Lower leg skin (tissue), 3 donors: ENCODE data around the gene SEC24D.

Experiments
- POLR2A ChIP-seq, 2 donors: fragments of 450-650 bp; IDR thresholded peaks; one replicate each; pipeline ENCODE4 v1.6.1; 2016 to 2017; ENCODE audit warnings: antibody characterized with exemption in 2 of 2, mild to moderate bottlenecking in 1 of 2, moderate library complexity in 1 of 2
- TF ChIP-seq, protein P1 (sequence below), 3 donors: fragments of 450-650 bp; IDR thresholded peaks; one replicate each; pipeline ENCODE4 v1.5.1; 2016; ENCODE audit warnings: antibody characterized with exemption in 3 of 3, mild to moderate bottlenecking in 3 of 3, moderate library complexity in 2 of 3

DNA sequence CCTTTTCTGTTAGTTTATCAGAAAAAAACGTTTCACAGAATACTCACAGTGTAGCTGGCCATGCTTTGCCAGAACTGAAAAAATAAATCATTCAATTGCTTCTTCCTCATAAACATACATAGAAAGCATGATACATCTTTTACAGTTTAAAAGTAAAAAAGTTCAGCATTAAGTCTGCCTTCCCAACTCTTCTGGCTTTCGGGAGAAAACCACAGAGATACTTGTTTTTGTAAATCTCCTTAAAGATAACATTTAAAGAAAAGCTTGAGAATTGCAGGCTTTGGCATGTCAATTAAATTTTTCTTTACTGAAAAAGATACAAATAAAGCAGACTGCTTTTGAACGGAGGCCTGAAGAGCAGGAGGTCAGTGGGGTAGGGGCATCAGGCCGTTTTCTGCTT is 66.8 kb downstream of the SEC24D start:
- TF ChIP-seq, protein P1, sequence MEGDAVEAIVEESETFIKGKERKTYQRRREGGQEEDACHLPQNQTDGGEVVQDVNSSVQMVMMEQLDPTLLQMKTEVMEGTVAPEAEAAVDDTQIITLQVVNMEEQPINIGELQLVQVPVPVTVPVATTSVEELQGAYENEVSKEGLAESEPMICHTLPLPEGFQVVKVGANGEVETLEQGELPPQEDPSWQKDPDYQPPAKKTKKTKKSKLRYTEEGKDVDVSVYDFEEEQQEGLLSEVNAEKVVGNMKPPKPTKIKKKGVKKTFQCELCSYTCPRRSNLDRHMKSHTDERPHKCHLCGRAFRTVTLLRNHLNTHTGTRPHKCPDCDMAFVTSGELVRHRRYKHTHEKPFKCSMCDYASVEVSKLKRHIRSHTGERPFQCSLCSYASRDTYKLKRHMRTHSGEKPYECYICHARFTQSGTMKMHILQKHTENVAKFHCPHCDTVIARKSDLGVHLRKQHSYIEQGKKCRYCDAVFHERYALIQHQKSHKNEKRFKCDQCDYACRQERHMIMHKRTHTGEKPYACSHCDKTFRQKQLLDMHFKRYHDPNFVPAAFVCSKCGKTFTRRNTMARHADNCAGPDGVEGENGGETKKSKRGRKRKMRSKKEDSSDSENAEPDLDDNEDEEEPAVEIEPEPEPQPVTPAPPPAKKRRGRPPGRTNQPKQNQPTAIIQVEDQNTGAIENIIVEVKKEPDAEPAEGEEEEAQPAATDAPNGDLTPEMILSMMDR (IDR thresholded peaks at IDR 0.05) = no peak
- TF ChIP-seq POLR2A (IDR thresholded peaks at IDR 0.05) = no peak
